ENCODE measurements around the gene DUSP8. TPM values are rescaled to one million over a fixed set of nuclear protein-coding genes. Genes with fewer than 3 reads are reported as not detected.
"Not testable (repeated sequence)": the region's sequence is repeated elsewhere in the genome, so short reads cannot be mapped to it uniquely, and the experiment has no call there.

The DUSP8 gene
- total RNA-seq, 1 donor from 2014 or later: 8.4 TPM

DNA sequence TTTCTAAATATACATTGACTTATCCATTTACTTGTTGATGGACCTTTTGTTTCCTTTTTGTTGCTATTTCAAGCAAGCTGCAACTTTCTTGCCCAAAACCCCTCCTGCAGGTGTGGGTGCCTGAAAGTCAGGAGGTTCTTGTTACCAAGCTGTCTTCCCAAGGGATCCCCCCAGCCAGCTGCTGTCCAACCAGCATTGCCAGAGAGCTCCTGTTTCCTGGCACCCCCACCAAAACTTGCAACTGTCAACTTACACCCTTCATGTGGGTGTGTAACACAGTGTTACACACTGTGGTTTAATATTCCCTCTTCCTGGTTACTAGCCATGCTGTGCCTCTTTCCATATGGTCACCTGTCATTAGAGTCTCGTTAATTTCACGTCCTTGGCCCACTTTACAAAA, 14.6 kb upstream of the DUSP8 start:
- no peaks in the 10 kb centered on the region for H3K9me3 Mint-ChIP-seq
- no peak for DNase-seq (ENCODE audit: extremely low spot score, unreplicated experiment)
- no peak overlapping the region for H3K4me3 Mint-ChIP-seq
- H3K27me3 Mint-ChIP-seq: peaks cover 14% of the 10 kb centered on the region
- no peak for TF ChIP-seq CTCF (conservative IDR thresholded peaks at IDR 0.05)
- H3K27ac Mint-ChIP-seq: no peak overlapping the region
- no peaks in the 10 kb centered on the region for H3K4me1 Mint-ChIP-seq (ENCODE audit: unreplicated experiment)
- no peaks in the 10 kb centered on the region for H3K36me3 Mint-ChIP-seq

- H3K27ac Mint-ChIP-seq; H3K4me1 Mint-ChIP-seq (ENCODE audit: unreplicated experiment); DNase-seq (ENCODE audit: extremely low spot score, unreplicated experiment); H3K36me3 Mint-ChIP-seq; H3K4me3 Mint-ChIP-seq; H3K9me3 Mint-ChIP-seq: not testable (repeated sequence)
- H3K27me3 Mint-ChIP-seq: peaks cover 14% of the 10 kb centered on the region
Observed at GRCh38 chr11:1584661-1585370, 12.7 kb upstream of the DUSP8 start, which contains the start of gene KRTAP5-1. KRTAP5-1 (minus strand) TSS chr11:1585283; CDS start chr11:1585249, 34 bp downstream.

GRCh38 chr11:1582909-1583308, 10.8 kb upstream of the DUSP8 start:
- not testable (repeated sequence) for H3K4me1 Mint-ChIP-seq (ENCODE audit: unreplicated experiment); H3K9me3 Mint-ChIP-seq; H3K36me3 Mint-ChIP-seq; DNase-seq (ENCODE audit: extremely low spot score, unreplicated experiment); H3K4me3 Mint-ChIP-seq; H3K27ac Mint-ChIP-seq
- H3K27me3 Mint-ChIP-seq: peaks cover 13% of the 10 kb centered on the region

DNA sequence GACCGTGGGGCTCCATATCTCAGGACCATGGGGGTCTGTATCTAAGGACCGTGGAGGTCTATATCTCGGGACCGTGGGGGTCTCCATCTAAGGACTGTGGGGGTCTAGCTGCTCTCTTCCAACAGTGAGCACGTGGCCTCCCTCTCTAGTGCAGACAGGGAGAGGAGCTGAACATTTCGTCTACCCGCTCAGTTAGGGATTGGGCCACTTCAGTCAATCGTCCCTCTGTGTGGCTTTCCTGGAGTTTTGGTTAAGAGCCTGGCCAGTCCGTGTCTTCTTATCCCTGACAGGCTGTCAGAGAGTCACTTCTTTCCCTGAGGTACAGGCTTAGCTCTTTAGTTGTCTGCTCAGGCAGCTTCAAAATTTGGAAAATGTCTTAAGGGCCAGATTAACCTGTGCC, 9.9 kb upstream of the DUSP8 start:
- H3K4me1 Mint-ChIP-seq (ENCODE audit: unreplicated experiment): no peaks in the 10 kb centered on the region
- no peak for TF ChIP-seq CTCF (conservative IDR thresholded peaks at IDR 0.05)
- H3K27me3 Mint-ChIP-seq: peaks cover 13% of the 10 kb centered on the region
- H3K36me3 Mint-ChIP-seq: no peaks in the 10 kb centered on the region
- no peak overlapping the region for H3K4me3 Mint-ChIP-seq
- H3K9me3 Mint-ChIP-seq: peaks cover 5% of the 10 kb centered on the region
- DNase-seq (ENCODE audit: extremely low spot score, unreplicated experiment): no peak
- H3K27ac Mint-ChIP-seq: no peak overlapping the region

GRCh38 chr11:1576825-1577224, 4.8 kb upstream of the DUSP8 start:
- no peak for DNase-seq (ENCODE audit: extremely low spot score, unreplicated experiment)
- Mint-ChIP-seq H3K9me3 (peaks cover 5% of the 10 kb centered on the region), H3K4me3 (no peak overlapping the region), H3K27ac (peak overlapping the region; percentile 29), H3K36me3 (no peaks in the 10 kb centered on the region), H3K27me3 (peaks cover 38% of the 10 kb centered on the region), H3K4me1 (ENCODE audit: unreplicated experiment) (no peaks in the 10 kb centered on the region)
- no peak for TF ChIP-seq CTCF (conservative IDR thresholded peaks at IDR 0.05)

DNA sequence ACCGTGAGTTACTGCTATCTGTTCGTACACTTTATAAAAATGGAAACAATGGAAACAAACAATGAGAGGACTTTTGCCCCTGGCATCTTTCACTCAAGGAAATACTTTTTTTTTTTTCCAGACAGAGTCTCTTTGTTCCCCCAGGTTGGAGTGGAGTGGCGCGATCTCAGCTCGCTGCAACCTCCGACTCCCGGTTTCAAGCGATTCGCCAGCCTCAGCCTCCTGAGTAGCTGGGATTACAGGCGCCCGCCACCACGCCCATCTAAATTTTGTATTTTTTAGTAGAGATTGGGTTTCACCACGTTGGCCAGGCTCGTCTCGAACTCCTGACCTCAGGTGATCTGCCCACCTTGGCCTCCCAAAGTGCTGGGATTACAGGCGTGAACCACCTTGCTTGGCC, 3.7 kb upstream of the DUSP8 start:
- H3K4me1 Mint-ChIP-seq (ENCODE audit: unreplicated experiment); DNase-seq (ENCODE audit: extremely low spot score, unreplicated experiment); H3K36me3 Mint-ChIP-seq; H3K9me3 Mint-ChIP-seq: not testable (repeated sequence)
- H3K27ac Mint-ChIP-seq: peak overlapping the region; percentile 53
- H3K27me3 Mint-ChIP-seq: peaks cover 38% of the 10 kb centered on the region
- peak overlapping the region; percentile 39 for H3K4me3 Mint-ChIP-seq

GRCh38 chr11:1574933-1575242, 2.8 kb upstream of the DUSP8 start:
- H3K4me1 Mint-ChIP-seq (ENCODE audit: unreplicated experiment): no peaks in the 10 kb centered on the region
- TF ChIP-seq CTCF (conservative IDR thresholded peaks at IDR 0.05): no peak
- H3K36me3 Mint-ChIP-seq: no peaks in the 10 kb centered on the region
- DNase-seq (ENCODE audit: extremely low spot score, unreplicated experiment): no peak
- H3K9me3 Mint-ChIP-seq: peaks cover 5% of the 10 kb centered on the region
- H3K27me3 Mint-ChIP-seq: peaks cover 38% of the 10 kb centered on the region
- peak overlapping the region; percentile 65 for H3K4me3 Mint-ChIP-seq
- peak overlapping the region; percentile 53 for H3K27ac Mint-ChIP-seq

All from type B pancreatic cell (in vitro differentiated cells).